ENCODE measurements around the gene PINLYP.
A peak's percentile ranks its signal among the peaks of the same experiment; 100 is the strongest.

- peak; percentile 89 for TF ChIP-seq CTCF (IDR thresholded peaks at IDR 0.05; ENCODE audit: low read length)
- no peak for TF ChIP-seq EZH2 (IDR thresholded peaks at IDR 0.05; ENCODE audit: borderline replicate concordance, low read length)
Observed at GRCh38 chr19:43555185-43555770, 20.3 kb upstream of the PINLYP start.
